22Rv1 (cell line): ENCODE measurements around the gene CACNA1C.

Experiments used
- CTCF ChIP-seq: fragments of 450-650 bp; IDR thresholded peaks from 2 replicates; pipeline ENCODE4 v1.5.1; 2017; ENCODE audit warnings: mild to moderate bottlenecking
- ZFX ChIP-seq: fragments of 450-650 bp; IDR thresholded peaks from 2 replicates; pipeline ENCODE4 v1.6.1; 2017; ENCODE audit warnings: antibody characterized with exemption, borderline replicate concordance

GRCh38 chr12:2488131-2488530 lies 435.3 kb downstream of the CACNA1C start:
- no peak for TF ChIP-seq CTCF
- no peak for TF ChIP-seq ZFX
